Central memory CD8-positive, alpha-beta T cell (primary cell): Measurements from ENCODE around the gene TEAD4.
A peak's percentile ranks its signal among the peaks of the same experiment; 100 is the strongest.
"Not testable (repeated sequence)": the region's sequence is repeated elsewhere in the genome, so short reads cannot be mapped to it uniquely, and the experiment has no call there.

Source experiments
- ATAC-seq: fragments of 150-1000 bp; cut with Tn5 transposase; replicated peaks from 2 replicates; pipeline ENCODE4 v1.10.0; 2022; ENCODE audit warnings: mild to moderate bottlenecking, moderate FRiP score, moderate number of reproducible peaks; ENCODE audit not compliant: poor library complexity, severe bottlenecking; ENCODE audit errors: extremely low read depth
- DNase-seq, 2 donors: peaks; one replicate each; pipeline ENCODE4 v3.0.0; 2021; ENCODE audit warnings: low spot score in 2 of 2
- H3K27ac Mint-ChIP-seq: one replicate; pipeline ENCODE4 v1.8.0; 2022; ENCODE audit warnings: low read depth, mild to moderate bottlenecking, moderate library complexity, mixed read lengths
- H3K27me3 Mint-ChIP-seq: one replicate; pipeline ENCODE4 v1.8.0; 2022; ENCODE audit warnings: mixed read lengths
- H3K36me3 Mint-ChIP-seq: one replicate; pipeline ENCODE4 v1.8.0; 2022; ENCODE audit warnings: mild to moderate bottlenecking, moderate library complexity, mixed read lengths; ENCODE audit not compliant: insufficient read depth
- H3K4me1 Mint-ChIP-seq: one replicate; pipeline ENCODE4 v1.8.0; 2022; ENCODE audit warnings: mixed read lengths
- H3K4me3 Mint-ChIP-seq: one replicate; pipeline ENCODE4 v1.8.0; 2022; ENCODE audit warnings: mild to moderate bottlenecking, moderate library complexity, mixed read lengths
- H3K9me3 Mint-ChIP-seq: one replicate; pipeline ENCODE4 v1.8.0; 2022; ENCODE audit warnings: mixed read lengths

TEAD4 gene

DNA sequence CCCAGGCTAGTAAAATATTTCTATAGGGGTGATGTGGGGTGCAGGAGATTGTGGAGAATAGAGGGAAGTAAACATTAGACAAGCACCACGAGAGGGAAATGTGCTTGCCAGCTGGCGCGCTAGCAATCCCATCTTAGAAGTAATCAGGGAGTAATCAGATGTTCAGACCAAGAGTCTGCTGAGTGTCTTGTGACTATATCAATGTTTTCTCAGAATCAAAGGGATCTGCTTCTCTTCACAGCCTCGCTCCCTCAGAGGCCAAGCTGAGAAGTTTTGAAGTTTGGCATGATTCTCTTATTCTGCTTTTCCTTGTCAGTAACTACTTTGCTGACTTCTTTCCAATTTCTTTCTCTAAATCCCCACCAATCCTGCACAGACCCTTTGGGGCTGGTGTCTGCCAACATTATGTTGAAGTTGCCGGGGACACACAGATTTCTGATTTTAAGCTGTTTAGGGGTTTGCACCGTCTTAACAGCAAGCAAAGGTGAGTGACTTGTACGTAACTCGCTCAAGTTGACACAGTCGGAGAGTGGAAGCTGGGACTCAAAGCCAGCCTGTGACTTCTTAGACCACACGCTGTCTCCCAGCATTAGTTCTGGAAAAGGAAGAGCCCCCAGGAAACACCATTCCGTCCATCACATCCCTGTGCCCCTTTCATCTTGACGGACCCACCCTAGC is 96.0 kb downstream of the TEAD4 start:
- Mint-ChIP-seq H3K27me3 (peaks cover 51% of the 10 kb centered on the region), H3K36me3 (no peaks in the 10 kb centered on the region), H3K4me1 (no peaks in the 10 kb centered on the region), H3K27ac (no peak overlapping the region), H3K9me3 (no peaks in the 10 kb centered on the region), H3K4me3 (no peak overlapping the region)
- DNase-seq, result no peak
- ATAC-seq, result no peak

DNA sequence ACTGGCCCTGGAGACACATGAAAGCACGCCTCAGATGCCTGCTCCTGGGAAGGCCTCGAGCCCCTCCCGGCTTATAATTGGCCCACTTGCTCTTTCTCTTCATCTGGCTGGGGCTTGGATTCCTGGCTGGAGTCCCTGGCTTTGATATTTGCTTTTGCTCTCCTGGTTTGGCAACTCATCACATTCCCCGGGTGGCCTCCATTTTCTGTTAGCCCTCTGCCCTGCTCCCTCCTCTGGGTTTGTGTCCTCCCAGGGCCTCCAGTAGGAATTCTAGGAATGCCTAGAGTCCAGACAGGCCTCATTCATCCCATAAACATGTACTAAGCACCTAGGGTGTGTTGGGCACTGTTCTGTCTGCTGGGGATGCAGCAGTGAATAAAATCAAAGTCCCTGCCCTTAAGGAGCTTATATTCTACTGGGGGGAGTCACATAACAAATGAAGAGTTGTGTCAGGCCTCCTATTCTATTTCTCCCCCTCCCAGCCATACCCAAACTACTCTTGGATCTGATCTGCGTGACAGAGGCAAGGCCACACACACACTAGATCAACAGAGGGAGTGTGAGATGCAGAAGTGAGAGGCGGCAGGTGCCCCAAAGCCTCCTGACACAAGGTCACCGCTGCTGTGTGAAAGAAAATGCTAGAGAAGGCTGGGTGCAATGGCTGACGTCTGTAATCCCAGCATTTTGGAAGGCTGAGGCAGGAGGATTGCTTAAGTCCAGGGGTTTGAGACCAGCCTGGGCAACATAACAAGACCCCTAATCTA is 96.7 kb downstream of the TEAD4 start:
- H3K27ac Mint-ChIP-seq, result no peak overlapping the region
- H3K4me1 Mint-ChIP-seq, result no peaks in the 10 kb centered on the region
- H3K4me3 Mint-ChIP-seq, result no peak overlapping the region
- no peaks in the 10 kb centered on the region for H3K9me3 Mint-ChIP-seq
- no peak for DNase-seq
- no peak for ATAC-seq
- peaks cover 51% of the 10 kb centered on the region for H3K27me3 Mint-ChIP-seq
- no peaks in the 10 kb centered on the region for H3K36me3 Mint-ChIP-seq

- no peaks in the 10 kb centered on the region for H3K4me1 Mint-ChIP-seq
- peaks cover 58% of the 10 kb centered on the region for H3K27me3 Mint-ChIP-seq
- H3K9me3 Mint-ChIP-seq, result peaks cover 6% of the 10 kb centered on the region
- ATAC-seq, result no peak
- H3K36me3 Mint-ChIP-seq, result peaks cover 2% of the 10 kb centered on the region
- H3K4me3 Mint-ChIP-seq, result no peak overlapping the region
- DNase-seq, result no peak
- H3K27ac Mint-ChIP-seq, result no peak overlapping the region
These were observed 101.9 kb downstream of the TEAD4 start for GRCh38 chr12:3061059-3061458.

DNA sequence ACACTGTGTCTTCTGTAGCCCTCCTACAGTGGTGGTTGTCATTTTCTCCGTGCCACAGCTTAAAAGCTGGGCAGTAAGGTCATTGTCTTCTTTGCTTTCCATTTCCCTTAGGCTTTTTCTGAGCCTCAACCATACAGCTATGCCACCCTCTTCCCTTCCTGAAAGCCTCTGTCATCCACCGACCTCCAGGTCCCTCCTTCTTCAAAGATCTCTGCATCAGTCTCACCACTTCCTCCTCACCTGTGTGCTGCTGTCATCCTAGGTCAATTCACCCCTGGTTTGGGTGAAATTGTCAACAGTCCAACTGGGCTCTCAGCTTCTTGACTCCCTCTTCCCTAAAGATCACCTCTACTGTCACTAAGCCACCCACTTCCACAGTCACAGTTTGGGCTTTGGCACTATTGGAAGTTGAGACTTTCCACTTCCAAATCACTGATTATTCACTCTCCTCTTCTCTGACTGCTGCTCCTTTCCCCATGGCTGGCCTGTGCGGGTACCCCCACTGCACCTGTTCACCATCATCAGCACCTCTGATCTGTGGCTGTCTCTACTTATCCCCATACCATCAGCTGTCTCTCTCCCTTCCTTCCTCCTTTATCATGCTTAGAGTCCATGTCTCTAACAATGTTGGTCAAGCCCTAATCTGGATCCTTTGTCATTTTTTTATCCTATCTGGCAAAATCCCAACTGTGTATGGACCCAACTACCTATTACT is 102.5 kb downstream of the TEAD4 start:
- no peak overlapping the region for H3K27ac Mint-ChIP-seq

GRCh38 chr12:3065300-3065699 is 106.1 kb downstream of the TEAD4 start:
- H3K36me3 Mint-ChIP-seq, result peaks cover 2% of the 10 kb centered on the region
- peaks cover 6% of the 10 kb centered on the region for H3K9me3 Mint-ChIP-seq
- no peak overlapping the region for H3K27ac Mint-ChIP-seq

More for the DNA sequence above, 102.5 kb downstream of the TEAD4 start:
- Mint-ChIP-seq H3K27me3 (peaks cover 57% of the 10 kb centered on the region), H3K4me1 (no peaks in the 10 kb centered on the region), H3K36me3 (peaks cover 2% of the 10 kb centered on the region), H3K9me3 (peaks cover 6% of the 10 kb centered on the region), H3K4me3 (no peak overlapping the region)
- DNase-seq (no peak), ATAC-seq (no peak)

DNA sequence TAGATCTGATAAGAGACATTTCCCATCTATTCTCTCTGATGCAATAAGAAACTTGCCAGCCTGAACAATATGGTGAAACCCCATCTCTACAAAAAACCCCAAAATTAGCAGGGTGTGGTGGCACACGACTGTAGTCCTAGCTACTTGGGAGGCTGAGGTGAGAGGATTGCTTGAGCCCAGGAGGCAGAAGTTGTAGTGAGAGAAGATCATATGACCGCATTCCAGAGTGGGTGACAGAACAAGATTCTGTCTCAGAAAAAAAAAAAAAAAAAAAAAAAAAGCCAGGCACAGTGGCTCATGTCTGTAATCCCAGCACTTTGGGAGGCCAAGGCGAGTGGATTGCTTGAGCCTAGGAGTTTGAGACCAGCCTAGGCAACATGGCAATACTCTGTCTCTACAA is 106.6 kb downstream of the TEAD4 start:
- H3K27ac Mint-ChIP-seq, H3K9me3 Mint-ChIP-seq, H3K4me1 Mint-ChIP-seq, ATAC-seq, H3K36me3 Mint-ChIP-seq, H3K4me3 Mint-ChIP-seq, DNase-seq: not testable (repeated sequence)
- H3K27me3 Mint-ChIP-seq, result peaks cover 76% of the 10 kb centered on the region

More at GRCh38 chr12:3065300-3065699, 106.1 kb downstream of the TEAD4 start:
- DNase-seq, result no peak
- Mint-ChIP-seq H3K27me3 (peaks cover 82% of the 10 kb centered on the region), H3K4me3 (no peak overlapping the region), H3K4me1 (no peaks in the 10 kb centered on the region)
- no peak for ATAC-seq

GRCh38 chr12:3069714-3070113 is 110.5 kb downstream of the TEAD4 start:
- Mint-ChIP-seq H3K4me1 (no peaks in the 10 kb centered on the region), H3K9me3 (no peaks in the 10 kb centered on the region), H3K27me3 (peaks cover 39% of the 10 kb centered on the region), H3K36me3 (peaks cover 5% of the 10 kb centered on the region), H3K4me3 (no peak overlapping the region), H3K27ac (no peak overlapping the region)
- ATAC-seq (no peak), DNase-seq (no peak)

- H3K36me3 Mint-ChIP-seq, result peaks cover 7% of the 10 kb centered on the region
- H3K27me3 Mint-ChIP-seq, result peaks cover 48% of the 10 kb centered on the region
- H3K9me3 Mint-ChIP-seq, result no peaks in the 10 kb centered on the region
- H3K4me3 Mint-ChIP-seq, result no peak overlapping the region
- DNase-seq (no peak), ATAC-seq (no peak)
- no peaks in the 10 kb centered on the region for H3K4me1 Mint-ChIP-seq
- H3K27ac Mint-ChIP-seq, result no peak overlapping the region
These were observed 111.9 kb downstream of the TEAD4 start for GRCh38 chr12:3071107-3071506.

GRCh38 chr12:3071710-3072109 is 112.5 kb downstream of the TEAD4 start:
- ATAC-seq (no peak), DNase-seq (no peak)
- H3K4me3 Mint-ChIP-seq, result no peak overlapping the region
- H3K36me3 Mint-ChIP-seq, result peaks cover 9% of the 10 kb centered on the region
- H3K27me3 Mint-ChIP-seq, result peaks cover 43% of the 10 kb centered on the region
- H3K27ac Mint-ChIP-seq, result no peak overlapping the region
- H3K9me3 Mint-ChIP-seq, result no peaks in the 10 kb centered on the region
- H3K4me1 Mint-ChIP-seq, result no peaks in the 10 kb centered on the region

- Mint-ChIP-seq H3K27me3 (peaks cover 24% of the 10 kb centered on the region), H3K4me1 (peaks cover 7% of the 10 kb centered on the region), H3K36me3 (peaks cover 9% of the 10 kb centered on the region), H3K27ac (no peak overlapping the region), H3K9me3 (no peaks in the 10 kb centered on the region), H3K4me3 (no peak overlapping the region)
- ATAC-seq (peak; percentile 67), DNase-seq (peak; percentile 71 to 74)
These were observed 114.4 kb downstream of the TEAD4 start for GRCh38 chr12:3073438-3074250.

DNA sequence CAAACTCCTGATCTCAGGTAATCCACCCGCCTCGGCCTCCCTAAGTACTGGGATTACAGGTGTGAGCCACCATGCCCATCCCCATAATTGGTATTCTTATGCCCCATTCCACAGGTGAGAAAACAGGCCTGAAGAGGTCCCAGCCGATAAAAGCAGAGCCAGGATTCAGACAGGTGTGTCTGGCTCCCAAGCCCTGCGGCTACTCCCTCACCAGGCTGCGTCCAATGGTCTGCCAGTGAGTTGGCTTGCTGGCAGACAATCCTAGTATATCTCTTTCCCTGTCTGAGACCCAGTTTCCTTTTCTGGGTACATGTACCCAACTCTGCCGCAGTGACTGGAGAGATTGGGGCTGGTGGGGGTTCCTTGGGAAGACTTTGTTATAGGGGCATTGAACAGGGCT is 116.1 kb downstream of the TEAD4 start:
- H3K4me3 Mint-ChIP-seq, result peak overlapping the region; percentile 81
- no peak for DNase-seq
- peaks cover 8% of the 10 kb centered on the region for H3K27me3 Mint-ChIP-seq
- no peaks in the 10 kb centered on the region for H3K9me3 Mint-ChIP-seq
- H3K27ac Mint-ChIP-seq, result no peak overlapping the region
- peaks cover 9% of the 10 kb centered on the region for H3K36me3 Mint-ChIP-seq
- H3K4me1 Mint-ChIP-seq, result peaks cover 7% of the 10 kb centered on the region
- ATAC-seq, result no peak
